ENCODE measurements around the gene TRIP13. TPM values are rescaled to one million over a fixed set of nuclear protein-coding genes. Genes with fewer than 3 reads are reported as not detected.

TRIP13 gene
- total RNA-seq, 2 donors from 2014 or later, result 21.9 to 32.4 TPM

DNA sequence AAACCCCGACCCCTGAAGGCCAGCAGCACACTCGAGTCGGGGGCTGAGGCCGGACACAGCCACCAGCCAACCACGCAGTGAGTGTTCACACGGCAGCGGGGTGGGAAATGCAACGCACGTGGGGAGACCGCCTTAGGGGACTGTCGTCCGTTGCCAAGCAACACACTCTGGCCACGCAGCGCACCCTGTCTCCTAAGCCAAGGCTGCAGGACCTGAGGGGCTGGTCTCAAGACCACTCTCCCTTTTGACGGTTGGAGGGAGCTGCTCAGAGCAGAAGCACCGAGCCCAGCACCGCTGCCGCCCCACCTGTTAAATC, 7.6 kb upstream of the TRIP13 start:
- peaks cover under 1% of the 10 kb centered on the region for H3K4me1 ChIP-seq (ENCODE audit: control insufficient read depth, insufficient read depth, low read length)
- H3K4me3 ChIP-seq (ENCODE audit: low read length), result no peak overlapping the region
- no peak overlapping the region for H3K9ac ChIP-seq (ENCODE audit: extremely low read depth, low read length, poor library complexity, severe bottlenecking)
- DNase-seq, result no peak
- H3K27me3 Mint-ChIP-seq (ENCODE audit: insufficient read depth), result no peaks in the 10 kb centered on the region
- peaks cover 94% of the 10 kb centered on the region for H3K36me3 ChIP-seq (ENCODE audit: control insufficient read depth, insufficient read depth, low read length)
- 96 to 100% methylated on average over 11 to 18 of the region's 18 CpGs for WGBS, 2 experiments (ENCODE audit: insufficient coverage in 1 of 2, insufficient read length in 1 of 2)
- no peaks in the 10 kb centered on the region for H3K27me3 ChIP-seq (ENCODE audit: control insufficient read depth, insufficient read depth, low read length, poor library complexity, severe bottlenecking)
- H3K9me3 Mint-ChIP-seq, result no peaks in the 10 kb centered on the region
- H3K36me3 Mint-ChIP-seq (ENCODE audit: low read depth), result peaks cover 96% of the 10 kb centered on the region
- H3K27ac ChIP-seq (ENCODE audit: low read depth, low read length), result no peak overlapping the region
- TF ChIP-seq, protein P1, sequence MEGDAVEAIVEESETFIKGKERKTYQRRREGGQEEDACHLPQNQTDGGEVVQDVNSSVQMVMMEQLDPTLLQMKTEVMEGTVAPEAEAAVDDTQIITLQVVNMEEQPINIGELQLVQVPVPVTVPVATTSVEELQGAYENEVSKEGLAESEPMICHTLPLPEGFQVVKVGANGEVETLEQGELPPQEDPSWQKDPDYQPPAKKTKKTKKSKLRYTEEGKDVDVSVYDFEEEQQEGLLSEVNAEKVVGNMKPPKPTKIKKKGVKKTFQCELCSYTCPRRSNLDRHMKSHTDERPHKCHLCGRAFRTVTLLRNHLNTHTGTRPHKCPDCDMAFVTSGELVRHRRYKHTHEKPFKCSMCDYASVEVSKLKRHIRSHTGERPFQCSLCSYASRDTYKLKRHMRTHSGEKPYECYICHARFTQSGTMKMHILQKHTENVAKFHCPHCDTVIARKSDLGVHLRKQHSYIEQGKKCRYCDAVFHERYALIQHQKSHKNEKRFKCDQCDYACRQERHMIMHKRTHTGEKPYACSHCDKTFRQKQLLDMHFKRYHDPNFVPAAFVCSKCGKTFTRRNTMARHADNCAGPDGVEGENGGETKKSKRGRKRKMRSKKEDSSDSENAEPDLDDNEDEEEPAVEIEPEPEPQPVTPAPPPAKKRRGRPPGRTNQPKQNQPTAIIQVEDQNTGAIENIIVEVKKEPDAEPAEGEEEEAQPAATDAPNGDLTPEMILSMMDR (conservative IDR thresholded peaks at IDR 0.05), result no peak
- no peak overlapping the region for H3K27ac Mint-ChIP-seq
- H3K9me3 ChIP-seq (ENCODE audit: control insufficient read depth, low read length), result no peaks in the 10 kb centered on the region
- H3K4me1 Mint-ChIP-seq, result no peaks in the 10 kb centered on the region
- H3K4me3 Mint-ChIP-seq, result no peak overlapping the region

DNA sequence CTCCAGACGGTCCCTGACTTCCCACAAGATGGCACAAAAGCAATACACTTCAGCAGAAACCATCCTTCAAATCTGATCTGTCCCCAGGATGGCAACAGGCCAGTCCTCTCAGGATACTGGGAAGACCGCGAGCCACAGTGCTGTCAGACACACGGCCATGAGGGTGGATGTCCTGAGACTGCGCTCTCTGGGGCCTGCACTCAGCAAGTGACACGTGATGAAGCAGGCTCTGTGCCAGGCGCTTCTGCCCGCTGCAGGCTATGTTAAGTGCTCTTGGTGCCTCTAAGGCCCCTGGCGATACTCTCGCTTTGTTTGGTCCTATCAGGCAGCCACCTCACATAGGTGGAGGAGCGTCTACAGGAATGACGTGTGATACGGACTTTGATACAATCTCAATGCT, 7.2 kb upstream of the TRIP13 start:
- no peak overlapping the region for H3K9ac ChIP-seq (ENCODE audit: extremely low read depth, low read length, poor library complexity, severe bottlenecking)
- H3K9me3 ChIP-seq (ENCODE audit: control insufficient read depth, low read length), result no peaks in the 10 kb centered on the region
- no peaks in the 10 kb centered on the region for H3K4me1 Mint-ChIP-seq
- DNase-seq, result no peak
- peaks cover 100% of the 10 kb centered on the region for H3K36me3 Mint-ChIP-seq (ENCODE audit: low read depth)
- WGBS, 2 experiments (ENCODE audit: insufficient coverage in 1 of 2, insufficient read length in 1 of 2), result 97% methylated on average over 8 to 13 of the region's 13 CpGs
- TF ChIP-seq, protein P1 (conservative IDR thresholded peaks at IDR 0.05), result no peak
- H3K27me3 ChIP-seq (ENCODE audit: control insufficient read depth, insufficient read depth, low read length, poor library complexity, severe bottlenecking), result no peaks in the 10 kb centered on the region
- H3K4me1 ChIP-seq (ENCODE audit: control insufficient read depth, insufficient read depth, low read length), result peaks cover 4% of the 10 kb centered on the region
- H3K27ac Mint-ChIP-seq, result no peak overlapping the region
- H3K4me3 Mint-ChIP-seq, result no peak overlapping the region
- H3K36me3 ChIP-seq (ENCODE audit: control insufficient read depth, insufficient read depth, low read length), result peaks cover 99% of the 10 kb centered on the region
- H3K9me3 Mint-ChIP-seq, result no peaks in the 10 kb centered on the region
- no peak overlapping the region for H3K27ac ChIP-seq (ENCODE audit: low read depth, low read length)
- H3K4me3 ChIP-seq (ENCODE audit: low read length), result no peak overlapping the region
- H3K27me3 Mint-ChIP-seq (ENCODE audit: insufficient read depth), result no peaks in the 10 kb centered on the region

DNA sequence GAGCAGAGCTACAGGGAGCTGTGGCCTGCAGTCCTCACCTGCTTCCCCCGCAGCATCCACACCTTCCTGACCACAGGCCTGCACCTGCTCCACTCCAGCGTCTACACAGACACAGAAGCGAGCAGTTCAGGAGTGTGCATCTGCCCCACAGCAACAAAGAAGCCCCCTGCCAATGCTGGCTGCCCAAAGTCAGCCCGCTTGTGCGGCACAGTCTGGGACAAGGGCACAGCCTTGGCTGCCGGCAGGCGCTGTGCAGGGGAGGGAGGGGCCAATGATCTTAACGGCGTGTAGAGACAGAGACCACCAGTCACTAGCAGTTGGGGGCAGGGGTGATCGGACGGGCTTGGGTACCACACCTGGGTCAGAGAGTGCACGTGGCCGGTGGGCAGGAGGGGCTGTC, 6.6 kb upstream of the TRIP13 start:
- DNase-seq, result no peak
- no peaks in the 10 kb centered on the region for H3K27me3 ChIP-seq (ENCODE audit: control insufficient read depth, insufficient read depth, low read length, poor library complexity, severe bottlenecking)
- no peaks in the 10 kb centered on the region for H3K9me3 ChIP-seq (ENCODE audit: control insufficient read depth, low read length)
- no peak overlapping the region for H3K27ac ChIP-seq (ENCODE audit: low read depth, low read length)
- peaks cover 4% of the 10 kb centered on the region for H3K4me1 ChIP-seq (ENCODE audit: control insufficient read depth, insufficient read depth, low read length)
- no peaks in the 10 kb centered on the region for H3K9me3 Mint-ChIP-seq
- H3K9ac ChIP-seq (ENCODE audit: extremely low read depth, low read length, poor library complexity, severe bottlenecking), result no peak overlapping the region
- 95 to 96% methylated on average over 9 to 13 of the region's 13 CpGs for WGBS, 2 experiments (ENCODE audit: insufficient coverage in 1 of 2, insufficient read length in 1 of 2)
- H3K4me3 Mint-ChIP-seq, result no peak overlapping the region
- no peaks in the 10 kb centered on the region for H3K27me3 Mint-ChIP-seq (ENCODE audit: insufficient read depth)
- H3K36me3 ChIP-seq (ENCODE audit: control insufficient read depth, insufficient read depth, low read length), result peaks cover 100% of the 10 kb centered on the region
- H3K36me3 Mint-ChIP-seq (ENCODE audit: low read depth), result peaks cover 99% of the 10 kb centered on the region
- no peak overlapping the region for H3K4me3 ChIP-seq (ENCODE audit: low read length)
- H3K27ac Mint-ChIP-seq, result no peak overlapping the region
- TF ChIP-seq, protein P1 (conservative IDR thresholded peaks at IDR 0.05), result no peak
- H3K4me1 Mint-ChIP-seq, result peaks cover 2% of the 10 kb centered on the region
